Subcutaneous adipose tissue (tissue), 4 donors: Measurements from ENCODE around the gene PLEKHB1. TPM values are rescaled to one million over a fixed set of nuclear protein-coding genes. Genes with fewer than 3 reads are reported as not detected.

Experiments
- CTCF ChIP-seq: fragments of 450-650 bp; IDR thresholded peaks from one replicate; pipeline ENCODE4 v1.5.1; 2016; ENCODE audit warnings: low read depth, mild to moderate bottlenecking, control low read depth, antibody characterized with exemption, moderate library complexity
- total RNA-seq, 4 donors: library from RNA; depleted of rRNA; stranded (reverse); fragments of >200 nt; gene quantifications; one replicate each; pipeline ENCODE4 v1.1.0, GENCODE V29; 2016

The PLEKHB1 gene
- total RNA-seq, 4 donors from 2014 or later: 0.88 to 1.7 TPM; not detected in 2

DNA sequence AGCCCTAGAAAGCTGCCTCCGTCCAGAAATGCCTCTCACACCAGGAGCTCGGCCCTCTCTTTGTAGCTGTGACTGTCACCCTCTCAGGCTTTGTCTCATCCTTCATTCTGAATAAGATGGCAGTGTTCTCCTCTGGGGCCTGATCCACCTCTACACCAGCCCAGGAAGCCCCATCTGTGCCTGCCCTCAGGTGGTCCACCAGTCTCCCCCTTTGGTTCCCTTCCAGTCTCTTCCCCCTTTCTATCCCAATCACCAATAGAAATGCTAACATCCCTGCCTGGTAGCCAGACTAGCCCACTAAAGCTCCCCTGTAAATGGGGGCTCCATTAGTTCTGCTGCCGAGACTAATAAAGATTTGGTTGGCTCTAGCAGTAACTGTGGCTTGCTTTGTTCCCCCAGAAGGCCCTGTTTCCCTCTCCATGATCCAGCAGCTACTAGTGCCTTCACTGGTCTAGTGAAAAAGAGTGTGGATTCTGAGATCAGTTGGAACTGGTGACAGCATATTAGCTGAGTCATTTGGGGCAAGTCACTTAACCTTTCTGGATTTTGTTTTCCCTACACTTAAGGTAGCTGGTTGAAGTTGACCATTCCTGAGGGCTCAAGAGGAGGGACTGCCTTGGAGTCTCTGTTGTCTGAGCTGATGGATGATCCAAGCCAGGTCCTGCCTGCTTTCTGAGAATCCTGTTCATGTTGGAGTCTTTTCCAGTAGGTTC, 16.2 kb downstream of the PLEKHB1 start:
- TF ChIP-seq CTCF: no peak

GRCh38 chr11:73663604-73664495, 17.5 kb downstream of the PLEKHB1 start:
- TF ChIP-seq CTCF: no peak

DNA sequence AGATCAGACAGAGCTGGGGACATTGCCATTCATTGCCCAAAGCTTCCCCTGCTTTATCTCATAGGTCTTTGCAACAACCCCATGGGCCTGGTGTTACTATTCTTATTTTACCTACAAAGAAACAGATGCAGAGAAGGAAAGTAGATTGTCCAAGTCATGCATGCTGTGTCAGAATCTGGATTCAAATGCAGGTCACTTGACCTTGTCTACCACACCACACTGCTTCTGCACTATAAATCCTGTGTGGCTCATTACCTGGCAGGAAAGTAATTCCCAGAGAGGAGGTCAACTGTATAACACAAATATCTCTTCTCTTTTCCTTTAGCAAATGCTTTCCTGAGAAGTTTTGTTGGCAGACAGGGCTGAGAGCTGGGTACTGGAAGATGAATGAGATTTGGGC, 18.5 kb downstream of the PLEKHB1 start:
- no peak for TF ChIP-seq CTCF

DNA sequence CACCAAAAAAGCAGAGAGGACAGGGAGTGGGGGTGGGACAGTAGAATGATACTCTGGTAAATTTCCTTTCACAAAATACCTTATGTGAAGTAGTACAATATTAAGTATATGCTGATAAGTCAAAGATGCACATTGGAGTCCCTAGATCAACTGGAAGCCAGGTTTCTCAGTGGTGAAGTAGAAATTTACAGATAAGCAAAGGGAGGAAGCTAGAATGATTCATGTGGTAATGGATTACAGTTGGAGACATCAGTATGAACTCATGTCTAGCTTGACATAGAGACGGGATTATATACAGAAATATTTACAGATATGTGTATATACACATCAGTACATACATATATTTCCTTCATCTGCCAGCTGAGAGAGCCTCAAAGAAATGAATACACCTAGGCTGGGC, 21.5 kb downstream of the PLEKHB1 start:
- TF ChIP-seq CTCF: no peak

GRCh38 chr11:73670808-73671207, 24.4 kb downstream of the PLEKHB1 start:
- TF ChIP-seq CTCF: no peak

DNA sequence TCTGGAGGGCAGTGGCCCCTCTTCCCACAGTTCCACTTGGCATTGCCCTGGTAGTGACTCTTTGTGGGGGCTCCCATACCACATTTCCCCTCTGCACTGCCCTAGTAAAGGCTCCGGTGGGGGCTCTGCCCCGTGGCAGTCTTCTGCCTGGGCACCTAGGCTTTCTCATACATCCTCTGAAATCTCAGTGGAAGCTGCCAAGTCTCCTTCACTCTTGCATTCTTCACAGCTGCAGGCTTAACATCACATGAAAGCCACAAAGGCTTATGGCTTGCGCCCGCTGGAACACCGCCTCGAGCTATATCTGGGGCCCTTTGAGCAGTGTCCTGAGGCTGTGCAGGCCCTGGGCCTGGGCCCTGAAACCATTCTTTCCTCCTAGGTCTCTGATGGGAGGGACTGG, 25.3 kb downstream of the PLEKHB1 start:
- no peak for TF ChIP-seq CTCF

DNA sequence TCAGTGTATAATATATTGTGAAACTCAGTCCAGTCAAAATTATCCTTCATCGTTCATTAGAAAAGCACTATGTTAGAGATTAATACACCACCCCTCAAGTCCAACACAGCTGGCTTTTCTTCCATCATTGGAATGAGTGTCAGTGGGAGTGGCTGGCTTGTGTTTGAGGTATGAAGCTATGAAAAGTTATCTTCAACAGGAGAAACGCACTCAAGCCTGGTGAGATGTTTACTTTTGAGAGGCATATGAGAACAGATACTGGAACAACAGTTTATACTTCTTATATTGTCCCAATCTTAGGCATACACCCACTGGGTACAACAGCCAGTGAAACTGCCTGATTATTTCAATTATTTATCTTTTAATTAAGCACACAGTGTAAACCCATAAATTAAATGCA, 34.3 kb downstream of the PLEKHB1 start:
- TF ChIP-seq CTCF: no peak
